HUES6 (cell line): ENCODE measurements around the gene FCER2.
A peak's percentile ranks its signal among the peaks of the same experiment; 100 is the strongest.

Source experiments
- H3K27ac ChIP-seq: 2 replicates; pipeline ENCODE4 v1.7.0; 2013; ENCODE audit warnings: low read depth, mild to moderate bottlenecking, low read length, inconsistent platforms
- H3K27me3 ChIP-seq: 2 replicates; pipeline ENCODE4 v1.6.1; 2013; ENCODE audit warnings: low read length; ENCODE audit not compliant: control insufficient read depth, insufficient read depth
- H3K36me3 ChIP-seq: 2 replicates; pipeline ENCODE4 v1.6.1; 2013; ENCODE audit warnings: low read length; ENCODE audit not compliant: control insufficient read depth, insufficient read depth
- H3K4me1 ChIP-seq: 2 replicates; pipeline ENCODE4 v1.6.1; 2013; ENCODE audit warnings: low read length; ENCODE audit not compliant: control insufficient read depth, insufficient read depth
- H3K4me3 ChIP-seq: 2 replicates; pipeline ENCODE4 v1.5.1; 2013; ENCODE audit warnings: low read depth, low read length
- H3K9ac ChIP-seq: one replicate; pipeline ENCODE4 v1.6.1; 2013; ENCODE audit warnings: mild to moderate bottlenecking, low read length
- H3K9me3 ChIP-seq: 2 replicates; pipeline ENCODE4 v1.6.1; 2013; ENCODE audit warnings: low read depth, low read length; ENCODE audit not compliant: control insufficient read depth, insufficient read depth

FCER2 gene

GRCh38 chr19:7699417-7700401 lies 2.2 kb downstream of the FCER2 start:
- peaks cover 7% of the 10 kb centered on the region; the same call in 1 of the 2 replicates for H3K4me1 ChIP-seq
- no peak overlapping the region for H3K9ac ChIP-seq
- H3K36me3 ChIP-seq: no peaks in the 10 kb centered on the region
- no peaks in the 10 kb centered on the region for H3K9me3 ChIP-seq
- peaks cover 56% of the 10 kb centered on the region for H3K27me3 ChIP-seq
- H3K4me3 ChIP-seq: no peak overlapping the region
- H3K27ac ChIP-seq: no peak overlapping the region

GRCh38 chr19:7699003-7699402 lies 2.9 kb downstream of the FCER2 start:
- H3K36me3 ChIP-seq: no peaks in the 10 kb centered on the region
- peaks cover 7% of the 10 kb centered on the region; the same call in 1 of the 2 replicates for H3K4me1 ChIP-seq
- peaks cover 59% of the 10 kb centered on the region for H3K27me3 ChIP-seq
- H3K9me3 ChIP-seq: no peaks in the 10 kb centered on the region
- H3K9ac ChIP-seq: no peak overlapping the region
- H3K4me3 ChIP-seq: no peak overlapping the region
- no peak overlapping the region for H3K27ac ChIP-seq

GRCh38 chr19:7698583-7698982 lies 3.3 kb downstream of the FCER2 start:
- Histone ChIP-seq H3K9ac (no peak overlapping the region), H3K4me3 (0 out of 2 replicates have a peak overlapping the region, but pooled peaks have one; percentile 18), H3K27me3 (peaks cover 55% of the 10 kb centered on the region), H3K9me3 (no peaks in the 10 kb centered on the region), H3K27ac (no peak overlapping the region), H3K4me1 (peaks cover 7% of the 10 kb centered on the region; the same call in 1 of the 2 replicates), H3K36me3 (no peaks in the 10 kb centered on the region)

GRCh38 chr19:7697721-7698287 lies 4.1 kb downstream of the FCER2 start:
- Histone ChIP-seq H3K9me3 (no peaks in the 10 kb centered on the region), H3K4me1 (peaks cover 7% of the 10 kb centered on the region; the same call in 1 of the 2 replicates), H3K27ac (no peak overlapping the region), H3K36me3 (no peaks in the 10 kb centered on the region), H3K4me3 (no peak overlapping the region), H3K27me3 (peaks cover 54% of the 10 kb centered on the region), H3K9ac (no peak overlapping the region)

GRCh38 chr19:7694499-7694898 lies 7.4 kb downstream of the FCER2 start:
- peaks cover 66% of the 10 kb centered on the region for H3K27me3 ChIP-seq
- H3K27ac ChIP-seq: no peak overlapping the region
- H3K36me3 ChIP-seq: no peaks in the 10 kb centered on the region
- no peak overlapping the region for H3K4me3 ChIP-seq
- peaks cover 8% of the 10 kb centered on the region; the same call in 1 of the 2 replicates for H3K9me3 ChIP-seq
- peaks cover 7% of the 10 kb centered on the region; the same call in 1 of the 2 replicates for H3K4me1 ChIP-seq
- no peak overlapping the region for H3K9ac ChIP-seq

- H3K4me1 ChIP-seq: no peaks in the 10 kb centered on the region
- H3K27me3 ChIP-seq: peaks cover 48% of the 10 kb centered on the region; the same call in 1 of the 2 replicates
- H3K36me3 ChIP-seq: no peaks in the 10 kb centered on the region
- H3K4me3 ChIP-seq: no peak overlapping the region
- H3K9ac ChIP-seq: no peak overlapping the region
- H3K9me3 ChIP-seq: peaks cover 8% of the 10 kb centered on the region; the same call in 1 of the 2 replicates
- H3K27ac ChIP-seq: no peak overlapping the region
Observed at GRCh38 chr19:7692417-7693088, 9.4 kb downstream of the FCER2 start.

- H3K27ac ChIP-seq: no peak overlapping the region
- H3K4me1 ChIP-seq: no peaks in the 10 kb centered on the region
- no peak overlapping the region for H3K4me3 ChIP-seq
- H3K9me3 ChIP-seq: peaks cover 8% of the 10 kb centered on the region; the same call in 1 of the 2 replicates
- no peaks in the 10 kb centered on the region for H3K36me3 ChIP-seq
- peaks cover 37% of the 10 kb centered on the region; the same call in 1 of the 2 replicates for H3K27me3 ChIP-seq
- no peak overlapping the region for H3K9ac ChIP-seq
Observed at GRCh38 chr19:7691497-7691896, 10.4 kb downstream of the FCER2 start.

- Histone ChIP-seq H3K9ac (no peak overlapping the region), H3K4me1 (no peaks in the 10 kb centered on the region), H3K9me3 (peaks cover 8% of the 10 kb centered on the region; the same call in 1 of the 2 replicates), H3K27me3 (peaks cover 36% of the 10 kb centered on the region; the same call in 1 of the 2 replicates), H3K36me3 (no peaks in the 10 kb centered on the region), H3K27ac (no peak overlapping the region), H3K4me3 (no peak overlapping the region)
Observed at GRCh38 chr19:7690779-7691258, 11.1 kb downstream of the FCER2 start.

GRCh38 chr19:7689165-7689564 lies 12.8 kb downstream of the FCER2 start:
- peaks cover 8% of the 10 kb centered on the region; the same call in 1 of the 2 replicates for H3K9me3 ChIP-seq
- no peak overlapping the region for H3K9ac ChIP-seq
- peaks cover 6% of the 10 kb centered on the region for H3K4me1 ChIP-seq
- H3K27me3 ChIP-seq: peaks cover 25% of the 10 kb centered on the region; the same call in 1 of the 2 replicates
- no peak overlapping the region for H3K27ac ChIP-seq
- no peaks in the 10 kb centered on the region for H3K36me3 ChIP-seq
- H3K4me3 ChIP-seq: no peak overlapping the region

GRCh38 chr19:7687177-7687576 lies 14.8 kb downstream of the FCER2 start:
- no peak overlapping the region for H3K27ac ChIP-seq
- peaks cover 13% of the 10 kb centered on the region; the same call in 1 of the 2 replicates for H3K27me3 ChIP-seq
- H3K36me3 ChIP-seq: peaks cover 10% of the 10 kb centered on the region
- no peak overlapping the region for H3K9ac ChIP-seq
- peaks cover 6% of the 10 kb centered on the region for H3K4me1 ChIP-seq
- no peak overlapping the region for H3K4me3 ChIP-seq
- H3K9me3 ChIP-seq: peaks cover 8% of the 10 kb centered on the region; the same call in 1 of the 2 replicates
